Measurements from ENCODE around the gene RAI14. TPM values are rescaled to one million over a fixed set of nuclear protein-coding genes. Genes with fewer than 3 reads are reported as not detected.
A peak's percentile ranks its signal among the peaks of the same experiment; 100 is the strongest.

RAI14 gene
- 100 TPM for polyA plus RNA-seq (2013, experiment 1 of 2)
- polyA plus RNA-seq (2013, experiment 2 of 2), result 99.7 TPM

GRCh38 chr5:34656001-34656699 lies at the start of gene RAI14:
Gene RAI14, plus strand, starts transcription at chr5:34656328. Its CDS starts 30,592 bp downstream, at chr5:34686920.
- peak within 1 kb of the TSS; percentile 81 for H4K91ac ChIP-seq (ENCODE audit: low read length)
- H3K14ac ChIP-seq (ENCODE audit: low read length in 2 of 2), result peak within 1 kb of the TSS in 1 of 2 experiments; percentile 94
- peak within 1 kb of the TSS; percentile 68 for H2AK5ac ChIP-seq (ENCODE audit: low read length, severe bottlenecking)
- DNase-seq, result peak; percentile 82
- H3K18ac ChIP-seq (ENCODE audit: low read depth in 1 of 2, low read length in 2 of 2), result peak within 1 kb of the TSS; percentile 56 to 98
- no peaks in the 10 kb centered on the region for H3K27me3 ChIP-seq (ENCODE audit: control insufficient read depth in 1 of 2, insufficient read depth in 1 of 2, low read length in 2 of 2)
- H2BK12ac ChIP-seq (ENCODE audit: low read length in 2 of 2), result peak within 1 kb of the TSS; percentile 11 to 83
- H3K4me3 ChIP-seq (ENCODE audit: insufficient read depth in 1 of 2, low read depth in 1 of 2, low read length in 2 of 2), result peak within 1 kb of the TSS; percentile 92
- peak within 1 kb of the TSS; percentile 90 for H2BK15ac ChIP-seq (ENCODE audit: low read depth, poor library complexity, severe bottlenecking)
- H2BK5ac ChIP-seq (ENCODE audit: low read depth, low read length, poor library complexity, severe bottlenecking), result peak within 1 kb of the TSS; percentile 98
- peak within 1 kb of the TSS; percentile 94 for H3K9ac ChIP-seq (ENCODE audit: low read length)
- WGBS, result under 1% methylated on average over 60 of the region's 79 CpGs
- H3K36me3 ChIP-seq (ENCODE audit: control insufficient read depth in 1 of 2, insufficient read depth in 2 of 2, low read depth in 1 of 2, low read length in 2 of 2), result peaks cover 0 to 10% of the 10 kb centered on the region in 2 experiments
- peak within 1 kb of the TSS; percentile 87 for H4K8ac ChIP-seq (ENCODE audit: low read length)
- peak within 1 kb of the TSS; percentile 96 for H3K27ac ChIP-seq (ENCODE audit: low read length, poor library complexity, severe bottlenecking)
- peak within 1 kb of the TSS; percentile 77 for H3K4me2 ChIP-seq (ENCODE audit: low read length, poor library complexity, severe bottlenecking)
- H3K4me1 ChIP-seq (ENCODE audit: control insufficient read depth, insufficient read depth, low read depth, low read length), result peaks cover 14% of the 10 kb centered on the region
- H2BK120ac ChIP-seq (ENCODE audit: low read depth, low read length), result peak within 1 kb of the TSS; percentile 89
- H3K79me1 ChIP-seq (replicated peaks; ENCODE audit: low read length, poor library complexity, severe bottlenecking), result peaks cover 3% of the 10 kb centered on the region
- H3K23ac ChIP-seq (ENCODE audit: low read length in 2 of 2), result peak within 1 kb of the TSS in 1 of 2 experiments; percentile 96
- H3K9me3 ChIP-seq (ENCODE audit: control insufficient read depth, low read length), result no peaks in the 10 kb centered on the region
- H2AFZ ChIP-seq (ENCODE audit: low read depth, low read length), result peak within 1 kb of the TSS; percentile 65
- peak within 1 kb of the TSS; percentile 36 to 99 for H3K4ac ChIP-seq (ENCODE audit: low read depth in 1 of 2, low read length in 2 of 2)

GRCh38 chr5:34608368-34608767 lies 47.8 kb upstream of the RAI14 start:
- no peak overlapping the region for H2AFZ ChIP-seq (ENCODE audit: low read depth, low read length)
- H3K4me2 ChIP-seq (ENCODE audit: low read length, poor library complexity, severe bottlenecking), result peak overlapping the region; percentile 4
- H4K8ac ChIP-seq (ENCODE audit: low read length), result peak overlapping the region; percentile 91
- peak overlapping the region; percentile 23 for H3K9ac ChIP-seq (ENCODE audit: low read length)
- 60% methylated on average over 3 of the region's 3 CpGs for WGBS
- DNase-seq, result no peak
- no peak overlapping the region for H3K14ac ChIP-seq (ENCODE audit: low read length in 2 of 2)
- no peaks in the 10 kb centered on the region for H3K27me3 ChIP-seq (ENCODE audit: control insufficient read depth in 1 of 2, insufficient read depth in 1 of 2, low read length in 2 of 2)
- H4K91ac ChIP-seq (ENCODE audit: low read length), result peak overlapping the region; percentile 82
- H3K23ac ChIP-seq (ENCODE audit: low read length in 2 of 2), result peak overlapping the region in 1 of 2 experiments; percentile 78
- H2AK5ac ChIP-seq (ENCODE audit: low read length, severe bottlenecking), result peak overlapping the region; percentile 96
- H2BK12ac ChIP-seq (ENCODE audit: low read length in 2 of 2), result peak overlapping the region; percentile 91 to 94
- H3K18ac ChIP-seq (ENCODE audit: low read depth in 1 of 2, low read length in 2 of 2), result peak overlapping the region; percentile 95
- peak overlapping the region; percentile 85 for H2BK5ac ChIP-seq (ENCODE audit: low read depth, low read length, poor library complexity, severe bottlenecking)
- H3K79me1 ChIP-seq (replicated peaks; ENCODE audit: low read length, poor library complexity, severe bottlenecking), result peaks cover 2% of the 10 kb centered on the region
- peak overlapping the region; percentile 77 to 93 for H3K4ac ChIP-seq (ENCODE audit: low read depth in 1 of 2, low read length in 2 of 2)
- peak overlapping the region; percentile 98 for H3K27ac ChIP-seq (ENCODE audit: low read length, poor library complexity, severe bottlenecking)
- peaks cover 7% of the 10 kb centered on the region for H3K4me1 ChIP-seq (ENCODE audit: control insufficient read depth, insufficient read depth, low read depth, low read length)
- H2BK15ac ChIP-seq (ENCODE audit: low read depth, poor library complexity, severe bottlenecking), result no peak overlapping the region
- no peaks in the 10 kb centered on the region for H3K36me3 ChIP-seq (ENCODE audit: control insufficient read depth in 1 of 2, insufficient read depth in 2 of 2, low read depth in 1 of 2, low read length in 2 of 2)
- H2BK120ac ChIP-seq (ENCODE audit: low read depth, low read length), result no peak overlapping the region
- no peak overlapping the region for H3K4me3 ChIP-seq (ENCODE audit: insufficient read depth in 1 of 2, low read depth in 1 of 2, low read length in 2 of 2)
- H3K9me3 ChIP-seq (ENCODE audit: control insufficient read depth, low read length), result no peaks in the 10 kb centered on the region

- H3K23ac ChIP-seq (ENCODE audit: low read length in 2 of 2), result no peak overlapping the region
- H2AK5ac ChIP-seq (ENCODE audit: low read length, severe bottlenecking), result peak overlapping the region; percentile 87
- H3K9me3 ChIP-seq (ENCODE audit: control insufficient read depth, low read length), result no peaks in the 10 kb centered on the region
- peak overlapping the region; percentile 94 for H2BK5ac ChIP-seq (ENCODE audit: low read depth, low read length, poor library complexity, severe bottlenecking)
- no peak overlapping the region for H3K18ac ChIP-seq (ENCODE audit: low read depth in 1 of 2, low read length in 2 of 2)
- no peak overlapping the region for H2AFZ ChIP-seq (ENCODE audit: low read depth, low read length)
- peak; percentile 96 for DNase-seq
- no peak overlapping the region for H4K8ac ChIP-seq (ENCODE audit: low read length)
- no peak overlapping the region for H2BK12ac ChIP-seq (ENCODE audit: low read length in 2 of 2)
- H3K27me3 ChIP-seq (ENCODE audit: control insufficient read depth in 1 of 2, insufficient read depth in 1 of 2, low read length in 2 of 2), result no peaks in the 10 kb centered on the region
- H3K4me2 ChIP-seq (ENCODE audit: low read length, poor library complexity, severe bottlenecking), result no peak overlapping the region
- peak overlapping the region; percentile 68 for H2BK120ac ChIP-seq (ENCODE audit: low read depth, low read length)
- peak overlapping the region; percentile 98 for H3K27ac ChIP-seq (ENCODE audit: low read length, poor library complexity, severe bottlenecking)
- no peak overlapping the region for H4K91ac ChIP-seq (ENCODE audit: low read length)
- peak overlapping the region in 1 of 2 experiments; percentile 11 for H3K4ac ChIP-seq (ENCODE audit: low read depth in 1 of 2, low read length in 2 of 2)
- no peaks in the 10 kb centered on the region for H3K36me3 ChIP-seq (ENCODE audit: control insufficient read depth in 1 of 2, insufficient read depth in 2 of 2, low read depth in 1 of 2, low read length in 2 of 2)
- peaks cover 7% of the 10 kb centered on the region for H3K4me1 ChIP-seq (ENCODE audit: control insufficient read depth, insufficient read depth, low read depth, low read length)
- WGBS, result 0% methylated on average over 2 of the region's 3 CpGs
- H3K4me3 ChIP-seq (ENCODE audit: insufficient read depth in 1 of 2, low read depth in 1 of 2, low read length in 2 of 2), result no peak overlapping the region
- H2BK15ac ChIP-seq (ENCODE audit: low read depth, poor library complexity, severe bottlenecking), result no peak overlapping the region
- H3K14ac ChIP-seq (ENCODE audit: low read length in 2 of 2), result no peak overlapping the region
- H3K9ac ChIP-seq (ENCODE audit: low read length), result peak overlapping the region; percentile 72
- peaks cover 2% of the 10 kb centered on the region for H3K79me1 ChIP-seq (replicated peaks; ENCODE audit: low read length, poor library complexity, severe bottlenecking)
Measured at GRCh38 chr5:34608859-34609648, 47.1 kb upstream of the RAI14 start.
